Hematopoietic multipotent progenitor cell (in vitro differentiated cells): ENCODE measurements around the gene RARRES1. TPM values are rescaled to one million over a fixed set of nuclear protein-coding genes. Genes with fewer than 3 reads are reported as not detected.
"Not testable (repeated sequence)": the region's sequence is repeated elsewhere in the genome, so short reads cannot be mapped to it uniquely, and the experiment has no call there.

Experiments
- DNase-seq, 3 donors: peaks; one replicate each; pipeline ENCODE4 v3.0.0-alpha.2; 2011 to 2015; ENCODE audit warnings: low read depth in 2 of 3, low spot score in 2 of 3
- total RNA-seq: library from RNA; depleted of rRNA; stranded (reverse); fragments of >200 nt; gene quantifications from one replicate; pipeline ENCODE4 v1.2.3, GENCODE V29; 2012

Gene RARRES1
- total RNA-seq, 1 donor = 0.81 TPM

- no peak for DNase-seq
Measured at GRCh38 chr3:158701420-158702065, 30.7 kb downstream of the RARRES1 start.

- DNase-seq = peak in 1 of 3 donors; percentile 46
Measured at GRCh38 chr3:158700559-158700958, 31.7 kb downstream of the RARRES1 start.

GRCh38 chr3:158696618-158697017 is 35.6 kb downstream of the RARRES1 start:
- no peak for DNase-seq

- not testable (repeated sequence) for DNase-seq
Measured at GRCh38 chr3:158693866-158694456, 38.3 kb downstream of the RARRES1 start.

- DNase-seq = no peak
Measured at GRCh38 chr3:158685159-158685558, 47.1 kb downstream of the RARRES1 start.

GRCh38 chr3:158683230-158683962 is 48.9 kb downstream of the RARRES1 start:
- DNase-seq = no peak

GRCh38 chr3:158680861-158681260 is 51.4 kb downstream of the RARRES1 start:
- no peak for DNase-seq

- DNase-seq = peak in 1 of 3 donors; percentile 16
Measured at GRCh38 chr3:158679547-158680000, 52.7 kb downstream of the RARRES1 start.

- DNase-seq = no peak
Measured at GRCh38 chr3:158678687-158679086, 53.6 kb downstream of the RARRES1 start.

- peak; percentile 61 to 87 (median 84) for DNase-seq
Measured at GRCh38 chr3:158672215-158673176, 59.8 kb downstream of the RARRES1 start, which contains the start of gene LXN. LXN (minus strand) TSS chr3:158672648; CDS start chr3:158672478, 170 bp downstream.

- DNase-seq = no peak
Measured at GRCh38 chr3:158671821-158672214, 60.4 kb downstream of the RARRES1 start.

- DNase-seq = no peak
Measured at GRCh38 chr3:158668506-158668905, 63.8 kb downstream of the RARRES1 start.

- no peak for DNase-seq
Measured at GRCh38 chr3:158666416-158666815, 65.8 kb downstream of the RARRES1 start.

- no peak for DNase-seq
Measured at GRCh38 chr3:158663832-158664231, 68.4 kb downstream of the RARRES1 start.

- DNase-seq = no peak
Measured at GRCh38 chr3:158663246-158663645, 69.0 kb downstream of the RARRES1 start.

- DNase-seq = no peak
Measured at GRCh38 chr3:158660711-158661110, 71.5 kb downstream of the RARRES1 start.

- peak in 2 of 3 donors; percentile 77 to 88 for DNase-seq
Measured at GRCh38 chr3:158659454-158660237, 72.6 kb downstream of the RARRES1 start.

- DNase-seq = no peak
Measured at GRCh38 chr3:158658889-158659288, 73.4 kb downstream of the RARRES1 start.

GRCh38 chr3:158652463-158652862 is 79.8 kb downstream of the RARRES1 start:
- DNase-seq = no peak

GRCh38 chr3:158651192-158651591 is 81.1 kb downstream of the RARRES1 start:
- DNase-seq = no peak
